ENCODE measurements around the gene SMG1.
"Not testable (repeated sequence)": the region's sequence is repeated elsewhere in the genome, so short reads cannot be mapped to it uniquely, and the experiment has no call there.

The SMG1 gene

DNA sequence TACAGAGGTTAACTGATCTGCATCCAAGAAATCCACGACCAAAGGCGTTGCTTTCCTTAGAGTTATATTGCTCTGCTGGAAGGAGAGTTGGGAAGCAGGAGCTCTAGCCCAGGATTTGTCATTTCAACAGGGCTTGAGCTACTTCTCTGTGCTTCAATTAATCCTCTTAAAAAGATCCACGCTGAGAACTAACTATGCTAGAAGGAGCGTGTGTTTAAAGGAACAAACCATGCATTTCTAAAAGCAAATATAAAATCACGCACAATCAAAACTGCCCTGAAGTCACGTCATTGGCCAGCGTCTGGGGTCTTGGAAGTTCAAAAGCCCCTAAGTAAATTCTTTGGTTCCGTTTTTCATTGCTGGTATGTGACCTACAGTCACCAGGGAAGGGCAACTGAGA, 125.9 kb downstream of the SMG1 start:
- DNase-seq (ENCODE audit: low read depth in 3 of 3), result no peak

DNA sequence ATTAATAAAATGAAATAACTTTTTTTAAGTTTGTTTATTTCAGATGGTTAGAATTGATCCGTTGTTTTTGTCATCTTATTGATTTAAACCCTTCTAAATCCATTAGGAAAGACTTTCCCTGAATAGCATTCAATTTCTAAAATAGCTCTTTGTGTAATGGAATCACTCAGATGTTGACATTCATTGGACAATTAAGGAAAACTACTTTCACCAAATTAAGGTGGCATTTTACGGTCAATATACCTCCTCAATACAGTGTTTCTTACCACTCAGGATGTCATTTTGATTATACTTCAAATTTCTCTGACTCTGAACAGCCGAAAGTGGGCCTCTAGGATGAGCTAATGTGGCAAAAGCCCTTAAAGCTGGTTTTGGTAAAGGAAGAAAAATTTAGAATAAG, 126.7 kb downstream of the SMG1 start:
- no peak for DNase-seq (ENCODE audit: low read depth in 3 of 3)

GRCh38 chr16:18797746-18798145, 128.5 kb downstream of the SMG1 start:
- no peak for DNase-seq (ENCODE audit: low read depth in 3 of 3)

DNA sequence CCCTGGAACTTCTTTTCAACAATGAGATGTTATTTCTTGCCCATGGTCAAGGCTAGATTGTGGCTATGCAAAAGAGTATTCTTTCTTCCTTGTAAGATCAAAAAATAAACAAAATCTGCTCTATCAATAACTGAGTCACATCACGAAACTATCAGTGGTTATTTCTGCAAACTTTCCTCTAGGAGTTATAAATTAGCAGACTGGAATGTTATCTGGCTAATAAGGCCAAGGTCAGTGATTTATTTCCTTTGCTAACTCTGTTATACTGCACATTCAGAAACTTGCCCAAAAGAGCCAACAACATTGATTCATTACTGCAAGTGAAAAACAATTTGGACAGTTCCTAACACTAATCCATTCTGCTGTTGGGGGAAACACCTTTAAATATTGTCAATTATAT, 129.8 kb downstream of the SMG1 start:
- DNase-seq (ENCODE audit: low read depth in 3 of 3), result no peak

GRCh38 chr16:18792836-18793433, 133.3 kb downstream of the SMG1 start:
- no peak for DNase-seq (ENCODE audit: low read depth in 3 of 3)

GRCh38 chr16:18789850-18790706, 136.1 kb downstream of the SMG1 start, which contains the start of gene RPS15A:
Gene RPS15A (minus strand): TSS chr16:18790334. CDS start chr16:18789113, 1,221 bp downstream.
- peak; percentile 82 to 90 (median 86) for DNase-seq (ENCODE audit: low read depth in 3 of 3)

GRCh38 chr16:18789515-18789849, 136.7 kb downstream of the SMG1 start:
- DNase-seq (ENCODE audit: low read depth in 3 of 3), result no peak

DNA sequence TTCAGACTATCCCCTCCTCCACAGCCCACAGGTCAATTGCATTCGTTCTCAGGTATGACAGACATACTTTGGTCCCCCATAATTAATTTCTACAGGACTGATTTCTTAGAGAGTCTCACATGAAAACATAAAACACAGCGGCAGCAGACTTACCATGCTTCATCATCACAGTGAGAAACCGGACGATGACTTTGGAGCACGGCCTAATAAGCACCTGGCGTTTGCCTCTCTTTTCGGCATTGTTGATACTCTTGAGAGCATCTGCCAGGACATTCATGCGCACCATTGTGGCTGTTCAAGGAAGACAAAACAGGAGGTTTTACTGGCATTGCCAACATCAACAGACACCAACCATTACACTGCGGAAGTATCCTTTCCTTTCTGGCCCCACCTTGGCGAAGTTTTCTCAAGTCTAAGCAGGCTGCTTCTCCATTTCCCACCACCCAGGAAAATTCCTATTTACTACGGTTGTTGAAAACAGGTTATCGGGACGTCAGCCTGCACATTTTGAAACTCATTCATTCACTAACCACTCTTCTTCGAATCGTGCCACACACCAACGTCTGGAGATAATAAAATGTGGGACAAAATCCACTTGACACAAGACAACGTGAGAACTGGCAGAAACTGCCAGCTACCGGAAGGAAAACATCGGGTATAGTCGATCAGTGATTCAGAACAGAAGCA, 137.2 kb downstream of the SMG1 start:
- DNase-seq (ENCODE audit: low read depth in 3 of 3), result no peak

- DNase-seq (ENCODE audit: low read depth in 3 of 3), result no peak
These were observed 141.1 kb downstream of the SMG1 start for GRCh38 chr16:18784917-18785623.

DNA sequence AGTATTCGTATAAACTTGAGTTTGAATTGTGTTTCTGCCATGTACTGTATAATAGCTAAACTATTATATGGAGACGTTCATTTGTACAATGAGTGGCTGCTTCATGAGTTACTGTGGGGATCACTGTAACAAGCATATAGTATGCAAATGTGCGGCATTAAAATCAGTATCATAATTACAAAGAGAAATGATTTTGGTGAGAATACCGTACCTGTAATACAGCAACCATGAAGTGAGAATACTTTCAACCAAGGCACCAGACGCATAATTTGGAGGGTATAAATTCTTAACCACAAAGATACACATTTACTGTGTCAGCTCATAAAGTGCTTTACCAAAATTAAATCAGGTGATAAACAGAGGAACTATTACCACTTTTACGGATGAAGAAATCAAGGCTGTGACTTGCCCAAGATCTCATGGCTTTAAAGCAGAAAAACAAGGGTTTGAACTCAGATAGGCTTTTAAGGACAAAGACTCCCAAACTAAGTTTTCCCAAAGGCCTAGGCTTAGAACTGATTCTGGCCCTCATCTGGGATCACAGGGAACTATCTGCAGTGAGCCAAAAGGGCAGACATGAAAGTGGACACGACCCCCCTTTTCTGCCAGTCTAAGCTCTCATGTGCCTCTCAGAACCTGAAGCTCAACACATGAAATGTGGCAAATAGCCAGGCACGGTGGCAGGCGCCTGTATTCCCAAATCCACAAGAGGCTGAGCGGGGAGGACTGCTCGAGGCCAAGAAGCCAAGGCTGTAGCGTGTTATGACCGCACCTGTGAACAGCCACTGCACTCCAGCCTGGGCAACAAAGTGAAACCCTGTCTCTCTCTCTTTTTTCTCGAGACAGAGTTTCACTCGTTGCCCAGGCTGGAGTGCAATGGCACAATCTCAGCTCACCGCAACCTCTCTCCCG, 142.5 kb downstream of the SMG1 start:
- DNase-seq (ENCODE audit: low read depth in 3 of 3), result no peak

- DNase-seq (ENCODE audit: low read depth in 3 of 3), result no peak
These were observed 143.3 kb downstream of the SMG1 start for GRCh38 chr16:18782697-18783429.

- not testable (repeated sequence) for DNase-seq (ENCODE audit: low read depth in 3 of 3)
These were observed 145.0 kb downstream of the SMG1 start for GRCh38 chr16:18781232-18781631.

- not testable (repeated sequence) for DNase-seq (ENCODE audit: low read depth in 3 of 3)
These were observed 145.7 kb downstream of the SMG1 start for GRCh38 chr16:18780460-18781026.

DNA sequence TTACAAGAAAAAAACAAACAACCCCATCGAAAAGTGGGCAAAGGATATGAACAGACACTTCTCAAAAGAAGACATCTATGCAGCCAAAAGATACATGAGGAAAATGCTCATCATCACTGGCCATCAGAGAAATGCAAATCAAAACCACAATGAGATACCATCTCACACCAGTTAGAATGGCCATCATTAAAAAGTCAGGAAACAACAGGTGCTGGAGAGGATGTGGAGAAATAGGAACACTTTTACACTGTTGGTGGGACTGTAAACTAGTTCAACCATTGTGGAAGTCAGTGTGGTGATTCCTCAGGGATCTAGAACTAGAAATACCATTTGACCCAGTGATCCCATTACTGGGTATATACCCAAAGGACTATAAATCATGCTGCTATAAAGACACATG, 148.5 kb downstream of the SMG1 start:
- not testable (repeated sequence) for DNase-seq (ENCODE audit: low read depth in 3 of 3)

GRCh38 chr16:18776334-18776733, 149.9 kb downstream of the SMG1 start:
- not testable (repeated sequence) for DNase-seq (ENCODE audit: low read depth in 3 of 3)

DNA sequence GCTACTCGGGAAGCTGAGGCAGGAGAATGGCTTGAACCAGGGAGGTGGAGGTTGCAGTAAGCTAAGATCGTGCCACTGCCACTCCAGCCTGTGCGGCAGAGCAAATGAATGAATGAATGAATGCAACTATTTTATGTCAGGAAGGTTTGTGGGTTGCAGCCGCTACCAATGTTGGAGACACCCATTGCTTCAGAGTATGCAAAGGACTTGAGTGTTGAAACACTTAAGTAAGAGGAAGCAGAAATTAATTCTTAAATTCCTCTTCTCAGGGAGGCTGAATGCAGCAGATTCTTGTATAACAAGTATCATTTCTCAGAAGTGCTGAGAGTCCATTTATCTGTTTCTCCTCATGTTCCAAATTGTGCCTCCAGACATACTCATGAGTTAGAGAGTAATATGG, 151.6 kb downstream of the SMG1 start:
- not testable (repeated sequence) for DNase-seq (ENCODE audit: low read depth in 3 of 3)

DNA sequence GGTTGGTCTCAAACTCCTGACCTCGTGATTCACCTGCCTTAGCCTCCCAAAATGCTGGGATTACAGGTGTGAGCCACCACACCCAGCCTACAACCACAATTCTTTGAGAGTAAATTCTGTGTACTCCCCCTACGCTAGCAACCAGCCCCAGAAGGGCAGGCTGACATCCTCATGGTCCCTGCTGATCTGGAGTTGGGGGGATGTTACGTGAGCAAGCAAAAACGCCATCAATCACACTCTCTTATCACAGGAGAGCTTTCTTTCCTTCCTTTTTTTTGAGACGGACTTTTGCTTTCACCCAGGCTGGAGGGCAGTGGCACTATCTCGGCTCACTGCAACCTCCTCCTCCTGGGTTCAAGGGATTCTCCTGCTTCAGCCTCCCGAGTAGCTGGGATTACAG, 154.0 kb downstream of the SMG1 start:
- not testable (repeated sequence) for DNase-seq (ENCODE audit: low read depth in 3 of 3)

- not testable (repeated sequence) for DNase-seq (ENCODE audit: low read depth in 3 of 3)
These were observed 155.8 kb downstream of the SMG1 start for GRCh38 chr16:18770336-18770962.

DNA sequence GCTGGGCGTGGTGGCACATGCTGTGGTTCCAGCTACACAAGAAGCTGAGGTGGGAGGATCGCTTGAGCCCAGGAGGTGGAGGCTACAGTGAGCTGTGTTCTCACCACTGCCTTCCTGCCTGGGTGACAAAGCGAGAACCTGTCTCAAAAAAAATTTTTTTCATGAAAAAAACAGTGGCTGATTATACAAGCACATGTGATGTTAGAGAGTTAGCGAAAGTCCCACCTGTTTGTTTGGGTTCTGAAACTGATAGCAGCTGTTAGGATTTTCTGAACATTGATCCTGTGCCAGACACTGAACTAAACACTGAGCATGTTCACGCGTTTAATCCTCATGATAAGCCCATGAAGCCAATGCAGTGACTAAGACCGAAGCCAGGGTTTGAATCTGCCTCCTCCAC, 159.0 kb downstream of the SMG1 start:
- DNase-seq (ENCODE audit: low read depth in 3 of 3), result not testable (repeated sequence)
